ENCODE measurements around the gene RABGAP1L.
"Not testable (repeated sequence)": the region's sequence is repeated elsewhere in the genome, so short reads cannot be mapped to it uniquely, and the experiment has no call there.

The RABGAP1L gene

GRCh38 chr1:174156437-174156836 lies 2.9 kb upstream of the RABGAP1L start:
- no peak for DNase-seq

- DNase-seq = no peak
Measured at GRCh38 chr1:174157157-174157806, 2.0 kb upstream of the RABGAP1L start.

- no peak for DNase-seq
Measured at GRCh38 chr1:174158767-174159251, 511 bp upstream of the RABGAP1L start.

- DNase-seq = peak; percentile 66
Measured at GRCh38 chr1:174160109-174160473, 771 bp downstream of the RABGAP1L start.

GRCh38 chr1:174160603-174161002 lies 1.3 kb downstream of the RABGAP1L start:
- no peak for DNase-seq

- no peak for DNase-seq
Measured at GRCh38 chr1:174161813-174162212, 2.5 kb downstream of the RABGAP1L start.

GRCh38 chr1:174164826-174165225 lies 5.5 kb downstream of the RABGAP1L start:
- DNase-seq = no peak

GRCh38 chr1:174165471-174166137 lies 6.3 kb downstream of the RABGAP1L start:
- no peak for DNase-seq

- no peak for DNase-seq
Measured at GRCh38 chr1:174166530-174167264, 7.4 kb downstream of the RABGAP1L start.

GRCh38 chr1:174167265-174167803 lies 8.0 kb downstream of the RABGAP1L start:
- DNase-seq = no peak

- no peak for DNase-seq
Measured at GRCh38 chr1:174169342-174169741, 10.0 kb downstream of the RABGAP1L start.

GRCh38 chr1:174171073-174171472 lies 11.8 kb downstream of the RABGAP1L start:
- DNase-seq = no peak

- no peak for DNase-seq
Measured at GRCh38 chr1:174174461-174175329, 15.4 kb downstream of the RABGAP1L start.

- DNase-seq = not testable (repeated sequence)
Measured at GRCh38 chr1:174178459-174178858, 19.1 kb downstream of the RABGAP1L start.

- DNase-seq = no peak
Measured at GRCh38 chr1:174189428-174190062, 30.2 kb downstream of the RABGAP1L start.

GRCh38 chr1:174190691-174191199 lies 31.4 kb downstream of the RABGAP1L start:
- no peak for DNase-seq

GRCh38 chr1:174191349-174191862 lies 32.1 kb downstream of the RABGAP1L start:
- no peak for DNase-seq

GRCh38 chr1:174194461-174194860 lies 35.1 kb downstream of the RABGAP1L start:
- no peak for DNase-seq

GRCh38 chr1:174197088-174197487 lies 37.8 kb downstream of the RABGAP1L start:
- no peak for DNase-seq

GRCh38 chr1:174197547-174197946 lies 38.2 kb downstream of the RABGAP1L start:
- DNase-seq = no peak

- DNase-seq = no peak
Measured at GRCh38 chr1:174198202-174198601, 38.9 kb downstream of the RABGAP1L start.

- no peak for DNase-seq
Measured at GRCh38 chr1:174200746-174201145, 41.4 kb downstream of the RABGAP1L start.

Data from NK-92 treated with Interleukin-12 subunit alpha and Interleukin-12 subunit beta, amount 100 ng/mL, for 24 hours (cell line).